Effector memory CD4-positive, alpha-beta T cell (primary cell): ENCODE data around the gene RNF220.
"Not testable (repeated sequence)": the region's sequence is repeated elsewhere in the genome, so short reads cannot be mapped to it uniquely, and the experiment has no call there.

ENCODE experiments used
- DNase-seq, 3 donors: peaks; one replicate each; pipeline ENCODE4 v3.0.0-alpha.2; 2020
- H3K27ac ChIP-seq: 2 replicates; pipeline ENCODE4 v1.7.0; 2013; ENCODE audit warnings: mild to moderate bottlenecking, low read length, moderate library complexity; ENCODE audit not compliant: insufficient read depth, poor library complexity, severe bottlenecking
- H3K27me3 ChIP-seq: replicated peaks from 2 replicates; pipeline ENCODE4 v1.7.0; 2013; ENCODE audit warnings: mild to moderate bottlenecking, low read length; ENCODE audit not compliant: insufficient read depth, control insufficient read depth, poor library complexity, severe bottlenecking
- H3K36me3 ChIP-seq: 2 replicates; pipeline ENCODE4 v1.7.0; 2013; ENCODE audit warnings: mild to moderate bottlenecking, low read length, moderate library complexity; ENCODE audit not compliant: control insufficient read depth, insufficient read depth
- H3K4me1 ChIP-seq: 2 replicates; pipeline ENCODE4 v1.7.0; 2013; ENCODE audit warnings: low read length, mild to moderate bottlenecking; ENCODE audit not compliant: control insufficient read depth, insufficient read depth, poor library complexity, severe bottlenecking
- H3K4me3 ChIP-seq: 2 replicates; pipeline ENCODE4 v1.7.0; 2013; ENCODE audit warnings: low read length, low read depth, mild to moderate bottlenecking; ENCODE audit not compliant: insufficient read depth, poor library complexity, severe bottlenecking
- H3K9me3 ChIP-seq: 2 replicates; pipeline ENCODE4 v1.7.0; 2013; ENCODE audit warnings: mild to moderate bottlenecking, low read length, moderate library complexity; ENCODE audit not compliant: control insufficient read depth

RNF220 gene

DNA sequence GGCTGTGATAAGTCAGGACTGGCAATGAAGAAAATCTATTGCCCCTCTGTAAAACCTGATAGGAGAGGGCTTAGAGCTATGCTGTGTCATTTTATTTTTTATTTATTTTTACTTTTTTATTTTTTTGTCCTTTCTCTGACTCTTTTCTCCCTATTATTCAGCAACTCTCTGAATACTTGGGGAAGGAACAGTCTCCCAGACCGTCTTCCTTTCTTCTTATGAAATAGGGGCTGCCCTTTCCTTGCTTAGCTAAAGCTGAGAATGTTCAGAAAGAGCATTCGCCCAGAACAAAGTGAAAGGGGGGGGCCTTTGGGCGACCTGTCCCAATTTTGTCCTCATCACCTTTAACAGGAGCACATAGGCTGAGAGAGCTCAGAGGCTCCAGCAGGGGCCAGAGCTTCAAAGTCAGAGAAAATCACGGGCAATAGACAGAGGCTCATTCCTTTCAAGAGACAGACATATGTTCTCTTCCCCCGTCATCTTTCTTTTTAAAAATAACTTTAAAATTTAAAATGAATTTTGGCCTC is 80.9 kb downstream of the RNF220 start:
- H3K4me3 ChIP-seq: no peak overlapping the region
- no peaks in the 10 kb centered on the region for H3K27me3 ChIP-seq
- no peaks in the 10 kb centered on the region for H3K9me3 ChIP-seq
- H3K27ac ChIP-seq: no peak overlapping the region
- DNase-seq: no peak
- no peaks in the 10 kb centered on the region for H3K36me3 ChIP-seq
- no peaks in the 10 kb centered on the region for H3K4me1 ChIP-seq

DNA sequence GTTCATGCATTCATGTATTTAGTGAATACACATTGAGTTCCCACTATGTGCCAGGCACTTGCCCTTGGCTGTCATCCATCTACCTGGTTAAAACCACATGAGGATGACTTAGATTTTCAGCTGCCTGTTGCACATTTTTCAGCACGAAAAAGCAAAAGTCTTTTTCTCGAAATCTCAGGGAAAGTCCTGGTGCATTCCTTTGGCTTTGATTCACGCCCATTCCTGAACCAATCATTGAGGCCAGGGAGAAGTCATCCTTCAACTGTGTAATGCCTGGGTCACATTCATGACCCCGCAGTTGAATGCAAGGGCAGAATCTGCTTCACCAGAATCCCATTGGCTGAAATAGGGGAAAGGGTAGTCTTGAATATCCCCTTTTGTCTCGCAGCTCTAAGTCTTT is 84.4 kb downstream of the RNF220 start:
- Histone ChIP-seq H3K27me3 (no peaks in the 10 kb centered on the region), H3K4me1 (no peaks in the 10 kb centered on the region), H3K27ac (no peak overlapping the region), H3K4me3 (no peak overlapping the region), H3K36me3 (no peaks in the 10 kb centered on the region), H3K9me3 (no peaks in the 10 kb centered on the region)
- no peak for DNase-seq

DNA sequence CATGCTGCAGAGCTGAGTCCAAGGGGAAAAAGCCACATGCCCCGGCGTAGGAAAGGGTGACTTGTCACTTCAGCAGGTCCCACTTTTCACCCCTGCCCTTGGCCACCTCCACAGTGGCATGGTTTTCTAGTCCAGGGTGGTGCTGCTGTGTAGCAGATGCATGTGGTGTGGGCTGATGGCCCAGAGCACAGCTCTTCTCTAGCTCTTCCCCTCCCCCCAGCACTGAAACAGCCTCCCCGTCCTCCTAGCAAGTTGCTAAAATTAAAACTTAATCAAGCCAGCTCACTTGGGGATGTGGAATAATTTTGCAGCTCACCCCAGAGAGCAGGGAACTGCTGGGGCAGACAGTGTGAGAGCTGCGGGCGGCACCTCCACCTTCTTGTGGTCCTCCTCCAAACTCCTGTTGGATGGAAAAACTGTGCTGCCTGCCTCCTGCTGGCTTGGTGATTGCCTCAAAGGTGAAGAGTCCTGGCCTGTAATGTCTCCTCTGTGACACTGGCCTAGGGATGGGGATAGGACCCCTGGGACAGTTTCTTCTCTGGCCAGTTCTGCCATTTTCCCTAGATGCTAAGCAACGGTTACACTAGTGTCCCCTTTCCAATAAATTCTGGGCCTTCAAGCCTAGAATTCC is 91.6 kb downstream of the RNF220 start:
- Histone ChIP-seq H3K4me3 (no peak overlapping the region), H3K4me1 (no peaks in the 10 kb centered on the region), H3K9me3 (no peaks in the 10 kb centered on the region), H3K27ac (no peak overlapping the region), H3K36me3 (no peaks in the 10 kb centered on the region), H3K27me3 (no peaks in the 10 kb centered on the region)
- no peak for DNase-seq

DNA sequence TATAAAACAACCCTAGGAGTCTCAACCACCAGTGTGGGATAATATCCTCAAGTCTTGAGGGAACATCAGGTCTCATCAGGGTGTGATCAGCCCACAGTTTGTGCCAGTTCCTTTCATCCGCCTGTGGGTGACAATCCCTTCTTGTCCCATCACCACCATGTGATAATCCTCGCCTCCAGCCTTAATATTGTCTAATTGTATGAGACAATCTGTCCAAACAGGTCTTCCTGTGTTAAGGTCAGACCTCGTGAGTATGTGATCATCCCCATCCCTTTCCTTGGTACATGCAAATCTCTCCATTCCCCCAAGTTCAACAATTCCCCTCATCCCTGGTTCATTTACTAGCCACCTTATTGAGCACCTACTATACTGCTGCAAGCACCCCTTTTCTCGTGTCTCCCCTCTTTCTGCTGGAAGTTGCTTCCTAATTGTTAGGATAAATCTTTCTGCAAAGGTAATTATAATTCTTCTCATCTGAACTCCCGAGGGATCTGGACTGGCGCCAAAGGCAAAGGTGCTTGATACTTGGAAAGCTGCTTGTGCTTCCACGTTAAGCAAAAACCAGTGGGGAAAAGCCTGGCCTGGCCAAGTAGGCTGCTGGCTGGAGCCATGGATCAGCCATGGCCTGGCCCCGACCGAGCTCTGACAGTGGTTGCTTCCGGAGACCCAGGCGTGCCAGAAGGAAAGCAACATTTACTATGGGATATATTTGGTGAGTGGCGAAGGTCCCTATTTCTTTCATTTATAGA is 92.5 kb downstream of the RNF220 start:
- H3K4me3 ChIP-seq: no peak overlapping the region
- no peaks in the 10 kb centered on the region for H3K9me3 ChIP-seq
- no peak for DNase-seq
- no peaks in the 10 kb centered on the region for H3K4me1 ChIP-seq
- H3K36me3 ChIP-seq: no peaks in the 10 kb centered on the region
- no peak overlapping the region for H3K27ac ChIP-seq
- no peaks in the 10 kb centered on the region for H3K27me3 ChIP-seq

DNA sequence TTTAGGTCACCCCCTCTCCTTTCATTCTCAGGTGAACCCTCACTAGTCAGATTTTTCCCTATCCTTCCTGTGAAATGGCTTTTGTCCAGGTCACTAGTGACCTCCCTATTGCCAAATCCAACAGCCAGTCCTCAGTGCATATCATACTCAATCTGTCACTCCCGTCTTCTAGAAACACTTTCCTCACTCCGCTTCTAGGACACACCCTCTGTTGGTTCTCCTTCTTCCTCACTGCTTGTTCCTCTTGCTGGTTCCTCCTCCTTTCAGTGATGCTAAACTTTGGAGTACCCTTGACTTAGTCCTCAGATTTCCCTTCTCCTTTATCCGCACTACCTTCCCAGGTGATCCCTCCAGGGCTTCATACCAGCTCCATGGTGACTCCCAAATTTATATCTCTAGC is 94.3 kb downstream of the RNF220 start:
- no peaks in the 10 kb centered on the region for H3K4me1 ChIP-seq

DNA sequence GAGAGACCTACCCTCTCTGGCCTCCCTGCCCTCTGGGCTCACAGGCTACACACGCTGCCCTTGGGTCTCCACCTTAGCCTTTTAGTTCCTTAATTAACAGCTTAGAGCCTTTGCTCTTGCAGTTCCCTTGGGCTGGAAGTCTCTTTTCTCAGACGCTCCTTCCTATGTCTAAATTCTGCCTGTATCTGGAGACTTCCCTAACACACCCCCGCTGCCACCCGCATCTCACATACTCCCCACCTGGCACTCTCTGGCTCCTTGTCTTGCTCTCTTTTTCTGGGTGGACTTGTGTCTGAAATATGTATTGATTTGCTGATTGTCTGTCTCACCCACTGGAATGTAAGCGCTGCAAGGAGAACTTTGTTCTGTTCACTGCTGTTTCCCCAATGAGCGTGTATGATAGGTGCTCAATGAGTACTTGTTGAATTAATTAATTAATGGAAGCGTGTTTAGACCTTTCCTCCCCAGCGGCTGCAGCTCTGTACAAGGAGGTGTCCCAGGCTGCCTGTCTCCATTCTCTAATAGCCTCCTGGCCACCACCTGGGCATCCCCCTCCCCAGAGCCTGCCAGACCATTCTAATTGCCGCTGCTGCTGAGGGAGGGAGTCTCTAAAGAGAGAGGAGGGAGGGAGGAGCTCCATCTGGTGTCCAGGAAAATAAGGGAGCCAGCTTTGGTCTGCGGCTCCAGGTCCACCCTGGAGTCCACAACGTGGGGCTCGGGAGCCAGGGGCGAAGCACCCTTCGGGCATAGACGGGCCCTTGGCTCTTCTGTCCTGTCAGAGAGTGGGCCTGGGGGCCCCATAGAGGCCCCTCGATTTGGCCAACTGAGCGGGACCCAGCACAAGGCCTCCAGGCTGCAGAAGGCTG is 95.4 kb downstream of the RNF220 start:
- no peak for DNase-seq
- no peaks in the 10 kb centered on the region for H3K27me3 ChIP-seq
- no peak overlapping the region for H3K27ac ChIP-seq
- no peaks in the 10 kb centered on the region for H3K4me1 ChIP-seq
- H3K36me3 ChIP-seq: no peaks in the 10 kb centered on the region
- no peak overlapping the region for H3K4me3 ChIP-seq
- no peaks in the 10 kb centered on the region for H3K9me3 ChIP-seq

More for the DNA sequence above, 94.3 kb downstream of the RNF220 start:
- H3K9me3 ChIP-seq: no peaks in the 10 kb centered on the region
- no peak overlapping the region for H3K27ac ChIP-seq
- no peak overlapping the region for H3K4me3 ChIP-seq
- H3K36me3 ChIP-seq: no peaks in the 10 kb centered on the region
- H3K27me3 ChIP-seq: no peaks in the 10 kb centered on the region
- DNase-seq: no peak

DNA sequence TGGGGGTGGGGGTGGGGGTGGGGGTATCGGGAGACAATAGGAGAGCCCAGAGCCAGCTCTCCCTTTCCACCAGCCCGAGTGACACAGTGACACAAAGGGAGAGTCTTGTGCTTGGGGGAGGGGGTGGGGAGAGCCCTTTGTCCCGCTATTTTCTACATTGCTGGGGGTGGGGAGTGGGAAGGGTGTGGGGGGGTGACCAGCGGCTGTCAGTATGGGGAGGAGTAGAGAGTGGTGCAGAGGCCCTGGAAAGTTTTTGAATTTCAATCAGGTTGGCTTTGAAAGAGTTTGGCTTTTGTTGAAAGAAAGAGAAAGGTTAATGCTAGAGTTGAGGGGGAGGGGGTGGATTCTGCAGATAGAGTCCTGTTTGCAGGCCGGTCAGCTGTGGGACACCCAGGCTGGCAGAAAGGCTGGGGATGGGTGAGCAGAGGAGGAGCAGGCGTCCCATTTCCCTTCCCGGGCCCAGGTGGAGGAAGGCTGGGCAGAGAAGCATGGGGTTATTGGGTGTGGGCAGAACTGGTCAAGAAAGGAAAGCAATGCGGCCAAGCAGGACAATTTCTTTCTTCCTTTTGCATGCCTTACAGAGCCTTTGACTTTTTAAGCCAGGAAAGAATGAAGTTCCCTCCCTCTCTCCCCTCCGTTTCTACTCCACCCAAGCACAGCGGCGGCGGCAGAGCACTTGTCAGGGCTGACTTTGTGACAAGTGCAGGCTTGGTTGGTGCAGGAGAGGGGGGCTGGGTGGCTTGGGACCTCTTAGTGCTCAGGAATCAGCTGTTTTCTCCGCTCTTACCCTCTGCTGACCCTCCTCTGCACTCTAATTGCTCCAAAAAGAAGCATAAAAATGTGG is 96.2 kb downstream of the RNF220 start:
- H3K27ac ChIP-seq: no peak overlapping the region
- H3K27me3 ChIP-seq: no peaks in the 10 kb centered on the region
- H3K4me3 ChIP-seq: no peak overlapping the region
- no peaks in the 10 kb centered on the region for H3K9me3 ChIP-seq
- DNase-seq: no peak
- no peaks in the 10 kb centered on the region for H3K4me1 ChIP-seq
- H3K36me3 ChIP-seq: no peaks in the 10 kb centered on the region

DNA sequence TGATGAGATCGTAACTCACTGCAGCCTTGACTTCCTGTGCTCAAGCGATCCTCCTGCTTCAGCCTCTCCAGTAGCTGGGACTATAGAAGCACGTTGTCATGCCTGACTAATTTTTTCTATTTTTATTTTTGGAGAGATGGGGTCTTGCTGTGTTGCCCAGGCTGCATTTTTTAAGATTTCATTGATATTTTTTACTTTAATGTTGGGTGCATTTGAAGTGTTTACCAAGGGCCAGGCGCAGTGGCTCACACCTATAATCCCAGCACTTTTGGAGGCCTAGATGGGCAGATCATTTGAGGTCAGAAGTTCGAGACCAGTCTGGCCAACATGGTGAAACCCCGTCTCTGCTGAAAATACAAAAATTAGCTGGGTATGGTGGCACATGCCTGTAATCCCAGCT is 97.8 kb downstream of the RNF220 start:
- not testable (repeated sequence) for H3K27ac ChIP-seq, DNase-seq, H3K36me3 ChIP-seq, H3K4me1 ChIP-seq, H3K27me3 ChIP-seq, H3K9me3 ChIP-seq, H3K4me3 ChIP-seq

DNA sequence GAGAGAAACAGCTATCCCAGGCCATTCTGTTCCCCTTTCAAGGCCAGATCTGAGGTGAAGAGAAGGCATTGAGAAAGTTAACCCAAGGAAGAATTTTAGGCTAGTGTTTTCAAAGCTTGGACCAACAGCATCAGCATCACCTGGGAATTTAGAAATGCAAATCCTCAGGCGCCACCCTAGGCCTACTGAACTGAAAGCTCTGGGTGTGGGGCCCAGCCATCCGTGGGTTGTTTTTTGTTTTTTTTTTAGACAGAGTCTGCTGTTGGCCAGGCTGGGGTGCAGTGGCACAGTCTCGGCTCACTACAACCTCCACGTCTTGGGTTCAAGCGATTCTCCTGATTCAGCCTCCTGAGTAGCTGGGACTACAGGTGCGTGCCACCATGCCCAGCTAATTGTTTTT is 98.6 kb downstream of the RNF220 start:
- no peaks in the 10 kb centered on the region for H3K4me1 ChIP-seq
- no peak for DNase-seq
- no peak overlapping the region for H3K4me3 ChIP-seq
- no peaks in the 10 kb centered on the region for H3K9me3 ChIP-seq
- H3K36me3 ChIP-seq: no peaks in the 10 kb centered on the region
- H3K27me3 ChIP-seq: peaks cover 4% of the 10 kb centered on the region
- no peak overlapping the region for H3K27ac ChIP-seq
